Vagina (tissue), 2 donors: Measurements from ENCODE around the gene ANAPC7. TPM values are rescaled to one million over a fixed set of nuclear protein-coding genes. Genes with fewer than 3 reads are reported as not detected.
A peak's percentile ranks its signal among the peaks of the same experiment; 100 is the strongest.

Source experiments
- DNase-seq, 2 donors: peaks; one replicate each; pipeline ENCODE4 v3.0.0-alpha.2; 2017; ENCODE audit errors: extremely low spot score in 2 of 2
- H3K27ac ChIP-seq: fragments of 200-600 bp; sonication (generic); one replicate; pipeline ENCODE4 v1.5.1; 2019
- H3K27me3 ChIP-seq: fragments of 200-600 bp; sonication (generic); one replicate; pipeline ENCODE4 v1.5.1; 2019
- H3K36me3 ChIP-seq, 2 donors: fragments of 200-600 bp; sonication (generic); one replicate each; pipeline ENCODE4 v1.5.1; 2017 to 2019
- H3K4me1 ChIP-seq: fragments of 200-600 bp; sonication (generic); one replicate; pipeline ENCODE4 v1.5.1; 2019
- H3K4me3 ChIP-seq, 2 donors: fragments of 200-600 bp; sonication (generic); 1 replicate in 1 of 2; 2 replicates in 1 of 2; pipeline ENCODE4 v1.5.1; 2016 to 2019
- H3K9me3 ChIP-seq: fragments of 200-600 bp; sonication (generic); one replicate; pipeline ENCODE4 v1.5.1; 2019
- POLR2A ChIP-seq, 2 donors: fragments of 450-650 bp; IDR thresholded peaks; one replicate each; pipeline ENCODE4 v1.6.1; 2017; ENCODE audit warnings: antibody characterized with exemption in 2 of 2, mild to moderate bottlenecking in 2 of 2, moderate library complexity in 2 of 2
- POLR2AphosphoS5 ChIP-seq, 2 donors: sonication (generic); formaldehyde crosslinking; IDR thresholded peaks; one replicate each; pipeline ENCODE4 v1.9.0; 2017; ENCODE audit warnings: antibody characterized with exemption in 2 of 2, mild to moderate bottlenecking in 2 of 2, low read depth in 1 of 2; ENCODE audit not compliant: insufficient read depth in 1 of 2
- intact Hi-C: fragments of 100-400 bp; cut with DNase I; formaldehyde crosslinking; loops from one replicate; pipeline ENCODE4 v1.15.1; 2023
- total RNA-seq: library from RNA; depleted of rRNA; stranded (reverse); fragments of >200 nt; gene quantifications from one replicate; pipeline ENCODE4 v1.2.3, GENCODE V29; 2016
- TF ChIP-seq, protein P1 (sequence below), 3 experiments: fragments of 450-650 bp in 2 of 3; fragments of 200-600 bp in 1 of 3; sonication (generic) in 1 of 3; IDR thresholded peaks; one replicate each; pipeline ENCODE4 v1.5.1; 2017 to 2019; ENCODE audit warnings: antibody characterized with exemption in 3 of 3, mild to moderate bottlenecking in 2 of 3, moderate library complexity in 2 of 3

Gene ANAPC7, protein sequence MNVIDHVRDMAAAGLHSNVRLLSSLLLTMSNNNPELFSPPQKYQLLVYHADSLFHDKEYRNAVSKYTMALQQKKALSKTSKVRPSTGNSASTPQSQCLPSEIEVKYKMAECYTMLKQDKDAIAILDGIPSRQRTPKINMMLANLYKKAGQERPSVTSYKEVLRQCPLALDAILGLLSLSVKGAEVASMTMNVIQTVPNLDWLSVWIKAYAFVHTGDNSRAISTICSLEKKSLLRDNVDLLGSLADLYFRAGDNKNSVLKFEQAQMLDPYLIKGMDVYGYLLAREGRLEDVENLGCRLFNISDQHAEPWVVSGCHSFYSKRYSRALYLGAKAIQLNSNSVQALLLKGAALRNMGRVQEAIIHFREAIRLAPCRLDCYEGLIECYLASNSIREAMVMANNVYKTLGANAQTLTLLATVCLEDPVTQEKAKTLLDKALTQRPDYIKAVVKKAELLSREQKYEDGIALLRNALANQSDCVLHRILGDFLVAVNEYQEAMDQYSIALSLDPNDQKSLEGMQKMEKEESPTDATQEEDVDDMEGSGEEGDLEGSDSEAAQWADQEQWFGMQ
- total RNA-seq = 57.9 TPM

DNA sequence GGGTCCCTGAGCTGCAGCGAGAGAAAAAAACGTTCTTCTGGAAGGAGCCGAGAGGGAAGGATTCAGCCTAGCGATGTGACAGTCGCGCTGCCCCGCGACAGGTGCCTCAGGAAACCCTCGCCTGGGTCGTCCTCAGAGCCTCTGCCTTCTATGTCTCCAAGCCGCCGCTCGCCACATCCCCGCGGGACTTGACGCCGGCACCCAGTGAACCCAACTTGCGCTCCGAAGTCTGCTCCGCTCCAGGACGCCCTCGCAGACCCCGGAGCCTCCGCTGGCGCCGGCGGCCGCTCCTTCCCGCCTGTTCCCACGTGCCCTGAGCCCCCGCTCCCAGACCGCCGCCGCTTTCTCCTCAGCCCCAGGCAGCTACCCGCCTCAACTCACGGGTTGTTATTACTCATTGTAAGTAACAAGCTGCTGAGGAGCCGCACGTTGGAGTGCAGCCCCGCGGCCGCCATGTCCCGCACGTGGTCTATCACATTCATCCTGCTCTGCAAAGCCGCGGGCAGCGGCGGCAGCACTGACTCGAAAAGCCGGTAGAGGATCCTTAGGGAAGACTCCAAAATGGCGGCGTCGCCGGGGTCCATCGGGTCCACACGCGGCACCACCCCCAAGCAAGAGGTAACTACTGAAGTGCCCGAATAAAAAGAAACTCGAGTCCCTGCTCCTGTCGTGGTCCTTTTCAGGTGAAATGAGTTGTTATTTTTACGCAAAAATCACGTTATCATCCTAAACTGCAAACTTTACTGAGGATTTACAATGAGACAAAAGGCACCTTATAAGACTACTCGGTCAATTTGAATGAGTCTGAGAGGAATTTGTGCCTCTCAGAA, at the start of gene ANAPC7:
ANAPC7 (minus strand) TSS at position 563 of the 830 bp plus-strand sequence; CDS start at position 482, 81 bp downstream.
- DNase-seq = peak in 1 of 2 donors; percentile 91
- H3K27me3 ChIP-seq = no peaks in the 10 kb centered on the region
- TF ChIP-seq POLR2A (IDR thresholded peaks at IDR 0.05) (no peak), POLR2AphosphoS5 (IDR thresholded peaks at IDR 0.05; ENCODE audit: insufficient read depth in 1 of 2, low read depth in 1 of 2) (peak; percentile 78 to 89)
- TF ChIP-seq, protein P1, sequence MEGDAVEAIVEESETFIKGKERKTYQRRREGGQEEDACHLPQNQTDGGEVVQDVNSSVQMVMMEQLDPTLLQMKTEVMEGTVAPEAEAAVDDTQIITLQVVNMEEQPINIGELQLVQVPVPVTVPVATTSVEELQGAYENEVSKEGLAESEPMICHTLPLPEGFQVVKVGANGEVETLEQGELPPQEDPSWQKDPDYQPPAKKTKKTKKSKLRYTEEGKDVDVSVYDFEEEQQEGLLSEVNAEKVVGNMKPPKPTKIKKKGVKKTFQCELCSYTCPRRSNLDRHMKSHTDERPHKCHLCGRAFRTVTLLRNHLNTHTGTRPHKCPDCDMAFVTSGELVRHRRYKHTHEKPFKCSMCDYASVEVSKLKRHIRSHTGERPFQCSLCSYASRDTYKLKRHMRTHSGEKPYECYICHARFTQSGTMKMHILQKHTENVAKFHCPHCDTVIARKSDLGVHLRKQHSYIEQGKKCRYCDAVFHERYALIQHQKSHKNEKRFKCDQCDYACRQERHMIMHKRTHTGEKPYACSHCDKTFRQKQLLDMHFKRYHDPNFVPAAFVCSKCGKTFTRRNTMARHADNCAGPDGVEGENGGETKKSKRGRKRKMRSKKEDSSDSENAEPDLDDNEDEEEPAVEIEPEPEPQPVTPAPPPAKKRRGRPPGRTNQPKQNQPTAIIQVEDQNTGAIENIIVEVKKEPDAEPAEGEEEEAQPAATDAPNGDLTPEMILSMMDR (IDR thresholded peaks at IDR 0.05) = peak in 1 of 3 experiments; percentile 6
- H3K9me3 ChIP-seq = no peaks in the 10 kb centered on the region
- intact Hi-C loops = no loop called here
- H3K4me1 ChIP-seq = peaks cover 21% of the 10 kb centered on the region
- peak within 1 kb of the TSS; percentile 90 to 97 for H3K4me3 ChIP-seq
- peaks cover 0 to 9% of the 10 kb centered on the region in 2 donors for H3K36me3 ChIP-seq
- H3K27ac ChIP-seq = peak within 1 kb of the TSS; percentile 93

DNA sequence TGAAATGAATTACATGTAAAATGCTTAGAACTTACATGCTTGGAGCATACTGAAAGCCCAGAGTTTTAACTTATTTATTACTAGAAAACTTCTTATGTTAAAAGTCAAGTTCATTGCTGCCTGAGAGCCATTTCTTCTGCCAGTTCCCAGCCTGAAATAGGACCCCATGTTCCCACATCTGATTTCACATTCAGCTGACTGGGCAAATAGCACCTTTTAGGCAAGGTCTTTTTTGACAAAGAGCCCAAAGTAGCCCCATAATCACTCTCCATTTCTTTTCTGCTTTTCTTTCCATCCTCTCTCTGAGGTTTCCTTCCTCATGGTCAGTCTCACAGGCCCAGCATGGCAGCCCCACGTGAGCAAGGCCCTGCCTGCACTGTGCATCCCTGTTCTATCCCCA, 47.8 kb upstream of the ANAPC7 start:
- Histone ChIP-seq H3K27me3 (no peaks in the 10 kb centered on the region), H3K27ac (no peak overlapping the region), H3K4me3 (no peak overlapping the region), H3K36me3 (peaks cover 0 to 19% of the 10 kb centered on the region in 2 donors), H3K9me3 (no peaks in the 10 kb centered on the region), H3K4me1 (peaks cover 30% of the 10 kb centered on the region)
- intact Hi-C loops = loop anchor here (5.0 to 10.0 kb wide), 2 partner anchors 54 to 151 kb away; partner anchors contain the start of genes RAD9B and VPS29
- no peak for DNase-seq
- TF ChIP-seq POLR2A (IDR thresholded peaks at IDR 0.05) (no peak), POLR2AphosphoS5 (IDR thresholded peaks at IDR 0.05; ENCODE audit: insufficient read depth in 1 of 2, low read depth in 1 of 2) (no peak)
- TF ChIP-seq, protein P1 (IDR thresholded peaks at IDR 0.05) = no peak

DNA sequence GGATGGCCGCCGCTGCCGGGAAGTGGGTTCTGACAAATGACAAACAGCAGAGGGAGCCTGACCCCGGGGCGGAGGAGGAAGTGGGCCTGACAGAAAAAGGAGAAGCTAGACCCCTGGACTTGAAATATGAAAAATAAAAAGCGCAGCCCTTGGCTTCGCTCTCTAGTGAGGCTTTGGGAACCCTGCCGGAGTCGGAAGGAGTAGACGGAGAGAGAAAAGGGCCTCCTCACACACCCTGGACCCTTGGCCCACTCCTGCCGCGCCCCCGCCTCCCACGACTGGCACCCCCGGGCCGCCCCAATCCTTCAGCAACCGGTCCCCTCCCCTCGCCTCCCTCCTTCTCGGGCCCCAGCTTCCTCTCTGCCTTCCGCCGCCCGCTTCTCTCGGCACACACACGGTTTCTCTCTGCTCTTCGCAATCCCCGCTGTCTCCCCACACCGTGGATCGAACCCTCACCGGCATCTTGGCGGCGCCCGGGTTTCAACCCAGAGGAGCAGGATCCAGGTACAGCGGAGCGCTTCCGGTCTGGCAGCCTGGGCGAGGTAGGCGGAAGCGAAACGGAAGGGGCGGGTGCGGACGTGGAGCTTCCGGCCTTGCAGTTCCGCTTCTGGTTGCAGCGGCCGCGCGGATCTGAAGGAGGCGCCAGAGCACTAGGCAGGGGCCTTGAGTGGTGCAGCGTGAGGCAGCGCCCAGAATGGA, 46.4 kb upstream of the ANAPC7 start, which contains the start of gene ARPC3:
ARPC3 (minus strand) TSS at position 539 of the 699 bp plus-strand sequence; CDS start at position 462, 77 bp downstream.
- peak; percentile 95 to 97 for DNase-seq
- Histone ChIP-seq H3K4me1 (peaks cover 37% of the 10 kb centered on the region), H3K9me3 (no peaks in the 10 kb centered on the region), H3K36me3 (peaks cover 0 to 22% of the 10 kb centered on the region in 2 donors), H3K27ac (peak within 1 kb of the TSS; percentile 90), H3K4me3 (peak within 1 kb of the TSS; percentile 86 to 93), H3K27me3 (no peaks in the 10 kb centered on the region)
- intact Hi-C loops = loop anchor here (5.0 to 10.0 kb wide), 2 partner anchors 55 to 152 kb away; partner anchors contain the start of genes RAD9B and VPS29
- TF ChIP-seq POLR2AphosphoS5 (IDR thresholded peaks at IDR 0.05; ENCODE audit: insufficient read depth in 1 of 2, low read depth in 1 of 2) = peak; percentile 93 to 95
- peak in 1 of 2 donors; percentile 29 for TF ChIP-seq POLR2A (IDR thresholded peaks at IDR 0.05)
- TF ChIP-seq, protein P1 (IDR thresholded peaks at IDR 0.05) = peak; percentile 66 to 84 (median 75)

DNA sequence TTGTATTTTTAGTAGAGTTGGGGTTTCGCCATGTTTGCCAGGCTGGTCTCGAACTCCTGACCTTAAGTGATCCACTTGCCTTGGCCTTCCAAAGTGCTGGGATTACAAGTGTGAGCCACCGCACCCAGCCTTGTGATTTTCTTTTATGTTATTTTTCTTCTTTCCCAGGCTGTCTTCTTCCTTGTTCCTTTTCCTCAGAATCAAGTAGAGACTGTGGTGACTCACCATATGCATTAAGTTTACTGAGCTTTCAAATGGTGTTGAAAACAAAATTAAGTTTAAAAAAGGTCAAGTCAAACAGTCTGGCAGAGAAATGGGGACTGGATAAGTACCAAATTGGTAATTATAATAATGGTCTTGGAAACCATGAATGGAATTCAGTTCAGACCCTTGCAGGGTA, 40.9 kb upstream of the ANAPC7 start:
- intact Hi-C loops = no loop called here
- Histone ChIP-seq H3K9me3 (no peaks in the 10 kb centered on the region), H3K36me3 (peaks cover 0 to 49% of the 10 kb centered on the region in 2 donors), H3K4me3 (no peak overlapping the region), H3K27ac (no peak overlapping the region), H3K27me3 (no peaks in the 10 kb centered on the region), H3K4me1 (peaks cover 31% of the 10 kb centered on the region)
- DNase-seq = no peak
- no peak for TF ChIP-seq POLR2AphosphoS5 (IDR thresholded peaks at IDR 0.05; ENCODE audit: insufficient read depth in 1 of 2, low read depth in 1 of 2)
- TF ChIP-seq, protein P1 (IDR thresholded peaks at IDR 0.05) = no peak
- TF ChIP-seq POLR2A (IDR thresholded peaks at IDR 0.05) = no peak
